IPS-20b (cell line): ENCODE data around the gene TNKS1BP1.

Source experiments
- H3K27ac ChIP-seq: one replicate; pipeline ENCODE4 v1.5.1; 2013; ENCODE audit warnings: low read length
- H3K27me3 ChIP-seq: 2 replicates; pipeline ENCODE4 v1.6.1; 2013; ENCODE audit warnings: mild to moderate bottlenecking, low read length, inconsistent platforms; ENCODE audit not compliant: insufficient read depth
- H3K36me3 ChIP-seq: 2 replicates; pipeline ENCODE4 v1.6.1; 2013; ENCODE audit warnings: low read depth, mild to moderate bottlenecking, inconsistent platforms, low read length, moderate library complexity; ENCODE audit not compliant: insufficient read depth
- H3K4me1 ChIP-seq: 2 replicates; pipeline ENCODE4 v1.6.1; 2013; ENCODE audit warnings: mild to moderate bottlenecking, control low read depth, inconsistent platforms, low read length, moderate library complexity; ENCODE audit not compliant: insufficient read depth
- H3K4me3 ChIP-seq: 2 replicates; pipeline ENCODE4 v1.5.1; 2013; ENCODE audit warnings: mild to moderate bottlenecking, low read length, inconsistent platforms
- H3K9ac ChIP-seq: 2 replicates; pipeline ENCODE4 v1.6.1; 2013; ENCODE audit warnings: low read depth, mild to moderate bottlenecking, inconsistent platforms, low read length, moderate library complexity
- H3K9me3 ChIP-seq: 2 replicates; pipeline ENCODE4 v1.6.1; 2013; ENCODE audit warnings: mild to moderate bottlenecking, low read depth, low read length, inconsistent platforms; ENCODE audit not compliant: insufficient read depth

TNKS1BP1 gene

DNA sequence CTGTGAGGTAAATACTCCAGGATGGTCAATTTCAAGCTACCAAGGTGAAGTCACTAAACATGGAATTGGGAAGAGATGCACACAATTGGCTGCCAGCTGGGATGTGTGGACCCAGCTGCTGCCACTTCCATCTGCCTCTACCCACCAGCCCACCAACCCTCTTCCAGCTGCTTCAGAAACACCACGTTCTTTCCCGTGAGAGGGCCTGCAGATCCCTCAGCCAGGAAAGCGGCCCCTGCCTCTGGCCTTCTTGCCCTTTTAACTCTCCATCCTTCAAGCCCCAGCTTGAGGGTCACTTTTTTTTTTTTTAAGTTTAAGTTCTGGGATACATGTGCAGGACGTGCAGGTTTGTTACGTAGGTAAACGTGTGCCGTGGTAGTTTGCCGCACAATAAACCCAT lies 36.2 kb upstream of the TNKS1BP1 start:
- no peaks in the 10 kb centered on the region for H3K36me3 ChIP-seq
- no peak overlapping the region for H3K9ac ChIP-seq
- H3K4me3 ChIP-seq: no peak overlapping the region
- no peaks in the 10 kb centered on the region for H3K9me3 ChIP-seq
- no peaks in the 10 kb centered on the region for H3K27me3 ChIP-seq
- H3K4me1 ChIP-seq: peaks cover 19% of the 10 kb centered on the region
- H3K27ac ChIP-seq: no peak overlapping the region

- no peaks in the 10 kb centered on the region for H3K27me3 ChIP-seq
- H3K9ac ChIP-seq: no peak overlapping the region
- peaks cover 10% of the 10 kb centered on the region; the same call in 1 of the 2 replicates for H3K4me1 ChIP-seq
These were observed 35.3 kb upstream of the TNKS1BP1 start for GRCh38 chr11:57359896-57360690.

GRCh38 chr11:57359396-57359795 lies 34.6 kb upstream of the TNKS1BP1 start:
- Histone ChIP-seq H3K9me3 (no peaks in the 10 kb centered on the region), H3K9ac (no peak overlapping the region), H3K27ac (no peak overlapping the region), H3K36me3 (no peaks in the 10 kb centered on the region), H3K27me3 (no peaks in the 10 kb centered on the region), H3K4me1 (peaks cover 5% of the 10 kb centered on the region; the same call in 1 of the 2 replicates), H3K4me3 (no peak overlapping the region)

More at GRCh38 chr11:57359896-57360690, 35.3 kb upstream of the TNKS1BP1 start:
- no peak overlapping the region for H3K27ac ChIP-seq
- no peaks in the 10 kb centered on the region for H3K36me3 ChIP-seq
- no peaks in the 10 kb centered on the region for H3K9me3 ChIP-seq
- H3K4me3 ChIP-seq: no peak overlapping the region

DNA sequence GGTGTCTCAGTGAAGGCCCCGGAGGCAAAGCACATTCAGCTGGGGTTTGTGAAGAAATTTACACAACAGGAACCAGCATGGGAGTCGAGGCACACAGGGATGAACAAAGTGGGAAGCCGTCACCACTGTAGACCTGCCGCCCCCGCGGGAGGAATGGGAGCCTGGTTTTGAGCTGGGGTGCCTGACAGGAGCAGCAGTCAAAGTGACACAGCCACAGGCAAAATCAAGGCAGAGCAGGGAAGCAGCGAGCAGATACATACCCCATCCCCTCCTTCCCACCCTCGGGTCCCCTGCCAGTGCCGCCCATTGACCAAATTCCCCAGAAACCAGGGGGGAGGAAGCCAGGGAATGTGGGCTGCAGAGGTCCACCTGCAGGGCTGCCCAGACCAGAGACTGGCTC lies 34.2 kb upstream of the TNKS1BP1 start:
- no peak overlapping the region for H3K4me3 ChIP-seq
- H3K27me3 ChIP-seq: no peaks in the 10 kb centered on the region
- peaks cover 5% of the 10 kb centered on the region; the same call in 1 of the 2 replicates for H3K4me1 ChIP-seq
- no peak overlapping the region for H3K27ac ChIP-seq
- no peaks in the 10 kb centered on the region for H3K36me3 ChIP-seq
- no peak overlapping the region for H3K9ac ChIP-seq
- no peaks in the 10 kb centered on the region for H3K9me3 ChIP-seq

DNA sequence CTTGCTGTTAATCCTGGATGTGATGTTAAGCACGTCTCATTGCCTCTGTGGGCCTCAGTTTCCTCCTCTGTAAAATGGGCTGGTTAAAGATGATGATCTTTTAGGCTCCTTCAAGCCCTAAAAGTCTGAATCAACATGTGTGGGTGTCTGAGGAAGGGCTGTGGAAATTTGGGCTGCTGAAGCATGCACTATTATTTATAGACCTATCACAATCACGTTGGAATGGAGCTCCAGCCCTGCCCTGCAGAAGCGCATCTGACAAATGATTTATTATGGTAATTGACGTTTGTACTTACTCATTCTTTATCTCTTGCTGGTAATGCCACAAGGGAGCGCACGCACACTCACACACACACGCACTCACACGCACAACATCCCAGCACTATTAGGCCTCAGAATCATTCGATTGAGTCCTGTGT lies 33.8 kb upstream of the TNKS1BP1 start:
- H3K27ac ChIP-seq: no peak overlapping the region
- H3K9me3 ChIP-seq: no peaks in the 10 kb centered on the region
- peaks cover 5% of the 10 kb centered on the region; the same call in 1 of the 2 replicates for H3K4me1 ChIP-seq
- no peak overlapping the region for H3K4me3 ChIP-seq
- H3K27me3 ChIP-seq: no peaks in the 10 kb centered on the region
- H3K36me3 ChIP-seq: no peaks in the 10 kb centered on the region
- no peak overlapping the region for H3K9ac ChIP-seq

- no peak overlapping the region for H3K9ac ChIP-seq
- no peak overlapping the region for H3K27ac ChIP-seq
- no peak overlapping the region for H3K4me3 ChIP-seq
- H3K4me1 ChIP-seq: peaks cover 10% of the 10 kb centered on the region; the same call in 1 of the 2 replicates
- no peaks in the 10 kb centered on the region for H3K27me3 ChIP-seq
- no peaks in the 10 kb centered on the region for H3K9me3 ChIP-seq
- no peaks in the 10 kb centered on the region for H3K36me3 ChIP-seq
These were observed 33.1 kb upstream of the TNKS1BP1 start for GRCh38 chr11:57357856-57358255.

- Histone ChIP-seq H3K4me1 (peaks cover 10% of the 10 kb centered on the region; the same call in 1 of the 2 replicates), H3K27ac (no peak overlapping the region), H3K9me3 (no peaks in the 10 kb centered on the region), H3K9ac (no peak overlapping the region), H3K36me3 (no peaks in the 10 kb centered on the region), H3K4me3 (no peak overlapping the region), H3K27me3 (no peaks in the 10 kb centered on the region)
These were observed 32.6 kb upstream of the TNKS1BP1 start for GRCh38 chr11:57357310-57357709.

DNA sequence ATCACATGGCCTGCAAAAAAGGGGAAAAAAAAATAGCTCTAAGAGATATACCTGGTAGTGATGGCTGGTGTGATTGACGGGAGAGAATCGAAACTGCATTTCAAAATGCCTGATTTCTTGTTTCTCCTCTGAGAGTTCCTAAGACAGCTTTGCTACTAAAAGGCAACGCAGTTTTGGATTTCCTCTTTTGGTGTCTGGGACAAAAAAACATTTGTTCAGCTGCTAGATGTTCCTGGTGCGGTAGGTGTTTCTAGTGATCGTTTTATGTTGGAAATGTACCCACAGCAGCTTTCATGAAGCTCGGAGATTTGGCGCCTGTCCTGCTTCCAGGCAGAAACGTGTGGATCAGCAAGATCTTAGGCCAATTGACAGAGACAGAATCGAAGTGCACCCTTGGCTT lies 31.5 kb upstream of the TNKS1BP1 start:
- Histone ChIP-seq H3K9me3 (peaks cover 4% of the 10 kb centered on the region; the same call in 1 of the 2 replicates), H3K27ac (no peak overlapping the region), H3K9ac (no peak overlapping the region), H3K36me3 (no peaks in the 10 kb centered on the region), H3K4me1 (peaks cover 10% of the 10 kb centered on the region; the same call in 1 of the 2 replicates), H3K27me3 (no peaks in the 10 kb centered on the region), H3K4me3 (no peak overlapping the region)

- no peaks in the 10 kb centered on the region for H3K36me3 ChIP-seq
- no peak overlapping the region for H3K4me3 ChIP-seq
- H3K9ac ChIP-seq: no peak overlapping the region
- H3K27ac ChIP-seq: no peak overlapping the region
- H3K27me3 ChIP-seq: no peaks in the 10 kb centered on the region
- H3K4me1 ChIP-seq: peaks cover 10% of the 10 kb centered on the region; the same call in 1 of the 2 replicates
- peaks cover 6% of the 10 kb centered on the region; the same call in 1 of the 2 replicates for H3K9me3 ChIP-seq
These were observed 29.9 kb upstream of the TNKS1BP1 start for GRCh38 chr11:57354699-57355098.

DNA sequence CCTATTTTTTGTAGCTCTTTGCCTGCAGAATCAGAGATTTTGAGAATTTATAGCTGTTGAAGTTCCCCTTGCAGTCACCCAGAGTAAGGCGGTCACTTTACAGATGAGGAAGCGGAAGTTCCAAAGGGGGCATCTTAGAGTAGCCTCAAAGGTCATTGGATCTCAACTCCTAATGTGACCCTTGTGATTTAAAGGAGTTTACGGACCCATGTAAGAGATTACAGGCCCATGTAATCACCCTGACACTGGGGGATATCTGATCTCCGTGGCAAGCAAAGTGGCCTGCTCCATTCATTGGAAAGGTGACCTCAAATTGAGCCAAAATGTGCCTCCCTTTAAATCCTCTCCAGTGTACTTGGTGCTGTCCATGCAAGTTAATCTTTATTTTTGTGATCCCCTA lies 29.1 kb upstream of the TNKS1BP1 start:
- H3K27me3 ChIP-seq: no peaks in the 10 kb centered on the region
- H3K36me3 ChIP-seq: no peaks in the 10 kb centered on the region
- H3K4me3 ChIP-seq: no peak overlapping the region
- no peak overlapping the region for H3K9ac ChIP-seq
- H3K9me3 ChIP-seq: peaks cover 6% of the 10 kb centered on the region; the same call in 1 of the 2 replicates
- no peak overlapping the region for H3K27ac ChIP-seq
- H3K4me1 ChIP-seq: peaks cover 7% of the 10 kb centered on the region; the same call in 1 of the 2 replicates

DNA sequence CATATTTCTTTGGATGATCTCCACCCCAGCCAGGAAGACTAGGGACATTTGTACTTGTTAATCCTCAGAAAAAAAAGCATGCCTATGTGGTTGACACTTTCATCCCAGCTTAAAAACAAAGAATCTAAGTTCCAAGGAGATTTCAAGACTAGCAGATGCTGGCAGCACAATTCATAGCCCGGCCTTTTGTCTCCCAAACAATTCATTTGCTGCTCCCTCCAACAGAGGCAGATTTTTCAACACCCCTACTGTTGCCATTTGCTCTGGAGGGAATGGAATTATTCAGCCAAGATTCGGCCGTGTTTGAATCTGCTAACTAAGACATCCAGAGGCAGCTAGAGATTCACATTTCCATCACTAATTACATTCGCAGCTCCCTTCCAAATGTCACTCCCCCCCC lies 28.7 kb upstream of the TNKS1BP1 start:
- peaks cover 5% of the 10 kb centered on the region; the same call in 1 of the 2 replicates for H3K4me1 ChIP-seq
- no peak overlapping the region for H3K9ac ChIP-seq
- H3K9me3 ChIP-seq: peaks cover 6% of the 10 kb centered on the region; the same call in 1 of the 2 replicates
- no peak overlapping the region for H3K4me3 ChIP-seq
- H3K27me3 ChIP-seq: no peaks in the 10 kb centered on the region
- H3K36me3 ChIP-seq: no peaks in the 10 kb centered on the region
- H3K27ac ChIP-seq: no peak overlapping the region

DNA sequence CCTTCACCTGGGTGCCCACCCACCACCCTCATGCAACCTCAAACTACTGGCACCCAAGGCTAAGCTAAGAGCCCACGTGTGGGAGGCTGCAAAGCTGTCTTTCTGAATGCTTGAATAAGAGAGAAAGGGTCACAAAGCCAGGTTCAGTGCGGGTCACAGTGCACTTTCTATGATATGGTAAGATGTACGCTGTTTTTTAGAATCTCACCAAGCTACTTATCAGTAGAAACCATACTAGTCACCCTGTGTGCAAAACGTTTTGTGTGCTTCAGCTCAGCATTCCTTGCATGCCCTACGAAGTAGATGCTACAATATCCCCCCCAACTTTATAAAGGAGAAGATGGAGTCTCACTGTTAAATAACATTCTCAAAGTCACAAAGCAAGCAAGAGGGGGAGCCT lies 28.3 kb upstream of the TNKS1BP1 start:
- Histone ChIP-seq H3K27me3 (no peaks in the 10 kb centered on the region), H3K9me3 (peaks cover 6% of the 10 kb centered on the region; the same call in 1 of the 2 replicates), H3K27ac (no peak overlapping the region), H3K9ac (no peak overlapping the region), H3K36me3 (no peaks in the 10 kb centered on the region), H3K4me3 (no peak overlapping the region), H3K4me1 (peaks cover 5% of the 10 kb centered on the region; the same call in 1 of the 2 replicates)
